GM18951 (cell line): Measurements from ENCODE around the gene SLC22A1.
"Not testable (repeated sequence)": the region's sequence is repeated elsewhere in the genome, so short reads cannot be mapped to it uniquely, and the experiment has no call there.

Experiments
- POLR2A ChIP-seq: IDR thresholded peaks from 4 replicates; pipeline ENCODE4 v1.6.1; 2011; ENCODE audit warnings: mild to moderate bottlenecking; ENCODE audit not compliant: insufficient read length, insufficient read depth; ENCODE audit errors: extremely low read depth
- in situ Hi-C: fragments of 300-500 bp; cut with MboI; formaldehyde crosslinking; loops from one replicate; pipeline ENCODE4 v1.12.0; 2022; ENCODE audit warnings: low sequenced_read_pairs, mixed read lengths, inconsistent platforms; ENCODE audit not compliant: unreplicated experiment

SLC22A1 gene

DNA sequence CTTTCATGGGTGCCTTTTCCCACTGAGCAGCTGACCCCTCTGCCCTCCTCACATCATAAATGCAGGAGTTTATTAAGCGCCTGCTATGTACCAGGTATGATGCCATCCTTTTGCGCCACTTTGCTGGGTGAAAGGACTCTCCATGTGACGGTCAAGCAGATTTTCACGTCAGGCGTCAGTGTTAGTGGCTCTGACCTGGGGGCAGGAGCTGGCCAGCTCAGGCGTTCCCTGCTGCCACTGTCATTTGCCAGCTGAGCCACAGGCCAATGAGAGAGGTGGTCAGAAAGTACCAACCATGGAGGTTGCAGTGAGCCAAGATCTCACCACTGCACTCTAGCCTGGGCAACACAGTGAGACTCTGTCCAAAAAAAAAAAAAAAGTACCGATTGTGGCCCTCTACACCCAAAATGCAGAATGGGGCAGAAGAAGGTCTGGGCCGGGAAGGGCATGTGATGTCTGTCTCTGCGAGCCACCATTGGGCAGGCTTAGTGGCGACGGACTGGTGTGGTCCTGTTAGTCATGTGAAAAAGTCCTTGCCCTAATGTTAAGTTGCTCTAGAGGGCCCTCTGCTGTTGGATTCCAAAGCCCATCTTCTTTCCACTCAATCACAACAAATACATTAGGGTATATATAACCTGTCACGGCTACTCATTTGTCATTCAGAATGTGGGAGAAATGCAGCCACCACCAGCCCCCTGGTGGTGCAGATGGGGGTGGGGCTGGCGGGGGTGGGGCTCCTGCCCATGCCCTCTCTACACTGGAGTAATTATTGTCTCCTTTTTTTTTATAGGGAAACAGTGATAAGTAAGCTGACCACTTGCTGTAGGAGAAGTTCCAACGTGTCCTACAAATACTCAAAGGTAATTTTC lies 18.4 kb upstream of the SLC22A1 start:
- no peak for TF ChIP-seq POLR2A
- in situ Hi-C loops: no loop called here

GRCh38 chr6:160103825-160104100 lies 17.9 kb upstream of the SLC22A1 start:
- no peak for TF ChIP-seq POLR2A
- in situ Hi-C loops: no loop called here

- in situ Hi-C loops: no loop called here
- TF ChIP-seq POLR2A: no peak
Measured at GRCh38 chr6:160104821-160105517, 16.6 kb upstream of the SLC22A1 start.

- no peak for TF ChIP-seq POLR2A
- in situ Hi-C loops: no loop called here
Measured at GRCh38 chr6:160106010-160106409, 15.6 kb upstream of the SLC22A1 start.

DNA sequence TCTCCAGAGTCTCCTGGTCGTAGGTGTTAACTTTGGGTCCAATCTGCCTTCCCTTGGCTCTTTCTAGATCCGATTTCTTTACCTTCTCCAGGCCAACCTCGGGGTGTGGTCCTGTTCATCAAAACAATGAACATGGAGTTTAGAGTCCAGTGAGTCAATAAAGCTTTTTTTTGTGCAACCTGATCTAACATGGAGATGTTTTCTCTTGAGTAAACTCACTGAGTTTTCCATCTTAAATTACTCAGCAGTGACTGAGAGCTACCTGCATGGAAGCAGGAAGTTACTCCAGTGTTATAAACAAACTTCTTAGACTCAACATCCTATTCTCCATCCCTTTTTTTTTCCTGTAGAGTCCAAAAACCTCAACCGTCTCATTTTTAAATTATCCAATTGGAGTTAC lies 14.9 kb upstream of the SLC22A1 start:
- no peak for TF ChIP-seq POLR2A
- in situ Hi-C loops: no loop called here

GRCh38 chr6:160108077-160108476 lies 13.5 kb upstream of the SLC22A1 start:
- TF ChIP-seq POLR2A: no peak

DNA sequence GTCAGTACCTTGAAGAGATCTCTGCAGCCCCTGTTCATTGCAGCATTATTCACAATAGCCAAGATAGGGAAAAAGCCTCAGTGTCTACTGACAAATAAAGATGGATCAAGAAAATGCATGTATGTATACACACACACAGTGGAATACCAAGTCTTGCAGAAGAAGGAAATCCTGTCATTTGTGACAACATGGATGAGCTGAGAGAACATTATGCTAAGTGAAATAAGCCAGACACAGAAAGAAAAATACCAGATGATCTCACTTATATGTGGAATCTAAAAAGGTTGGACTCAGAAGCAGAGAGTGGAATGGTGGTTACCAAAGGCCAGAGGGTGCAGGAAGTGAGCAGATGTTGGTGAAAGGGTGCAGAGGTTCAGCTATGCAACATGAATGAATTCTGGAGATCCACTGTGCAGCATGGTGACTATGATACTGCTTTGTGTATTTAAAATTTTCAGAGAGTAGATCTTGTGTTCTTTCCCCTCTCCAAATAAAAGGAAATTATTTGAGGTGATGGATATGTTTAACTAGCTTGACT lies 11.0 kb upstream of the SLC22A1 start:
- TF ChIP-seq POLR2A: no peak
- in situ Hi-C loops: no loop called here

More at GRCh38 chr6:160108077-160108476, 13.5 kb upstream of the SLC22A1 start:
- in situ Hi-C loops: no loop called here

GRCh38 chr6:160111806-160112205 lies 9.8 kb upstream of the SLC22A1 start:
- TF ChIP-seq POLR2A: no peak
- in situ Hi-C loops: no loop called here

DNA sequence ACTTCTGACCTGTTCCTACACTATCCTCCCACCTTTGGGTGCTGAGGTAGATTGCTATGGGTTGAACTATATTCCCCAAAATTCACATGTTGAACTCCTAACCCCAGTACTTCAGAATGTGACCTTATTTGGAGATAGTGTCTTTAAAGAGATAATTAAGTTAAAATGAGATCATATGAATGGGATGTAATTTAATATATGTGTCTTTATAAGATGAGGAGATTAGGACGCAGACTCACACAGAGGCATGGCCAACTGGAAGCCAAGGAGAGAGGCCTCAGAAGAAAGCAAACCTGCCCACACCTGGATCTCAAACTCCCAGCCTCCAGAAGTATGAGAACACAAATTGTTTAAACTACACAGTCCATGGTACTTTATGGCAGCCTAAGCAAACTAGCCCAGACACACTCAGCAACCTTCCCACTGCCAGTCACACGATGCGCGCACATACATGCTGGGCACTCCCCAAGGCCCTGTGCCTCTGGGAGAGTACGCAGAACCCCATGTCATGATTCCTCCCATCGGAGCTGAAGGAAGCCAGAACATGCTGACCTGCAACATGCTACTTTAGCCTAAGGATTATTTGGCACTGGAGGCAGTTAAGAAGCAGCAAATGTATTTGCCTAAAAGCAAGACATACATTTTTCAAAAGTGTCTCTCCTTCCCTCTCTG lies 8.9 kb upstream of the SLC22A1 start:
- in situ Hi-C loops: no loop called here
- TF ChIP-seq POLR2A: no peak

GRCh38 chr6:160114536-160114935 lies 7.1 kb upstream of the SLC22A1 start:
- in situ Hi-C loops: not testable (repeated sequence)

GRCh38 chr6:160115421-160115820 lies 6.2 kb upstream of the SLC22A1 start:
- no peak for TF ChIP-seq POLR2A
- in situ Hi-C loops: no loop called here

GRCh38 chr6:160116411-160116810 lies 5.2 kb upstream of the SLC22A1 start:
- TF ChIP-seq POLR2A: no peak
- in situ Hi-C loops: no loop called here

- in situ Hi-C loops: no loop called here
- TF ChIP-seq POLR2A: no peak
Measured at GRCh38 chr6:160117137-160117536, 4.5 kb upstream of the SLC22A1 start.
